ENCODE measurements around the gene TCF4.
A peak's percentile ranks its signal among the peaks of the same experiment; 100 is the strongest.

TCF4 gene

GRCh38 chr18:55346961-55347740, 240.8 kb downstream of the TCF4 start:
- no peak for DNase-seq (ENCODE audit: low read depth)

GRCh38 chr18:55346387-55346786, 241.6 kb downstream of the TCF4 start:
- no peak for DNase-seq (ENCODE audit: low read depth)

GRCh38 chr18:55345103-55345950, 242.7 kb downstream of the TCF4 start:
- no peak for DNase-seq (ENCODE audit: low read depth)

- DNase-seq (ENCODE audit: low read depth) = no peak
Measured at GRCh38 chr18:55343396-55344073, 244.5 kb downstream of the TCF4 start.

GRCh38 chr18:55340998-55341397, 247.0 kb downstream of the TCF4 start:
- DNase-seq (ENCODE audit: low read depth) = no peak

GRCh38 chr18:55339990-55340389, 248.0 kb downstream of the TCF4 start:
- no peak for DNase-seq (ENCODE audit: low read depth)

GRCh38 chr18:55338978-55339650, 248.9 kb downstream of the TCF4 start:
- no peak for DNase-seq (ENCODE audit: low read depth)

GRCh38 chr18:55337908-55338521, 250.0 kb downstream of the TCF4 start:
- no peak for DNase-seq (ENCODE audit: low read depth)

GRCh38 chr18:55337138-55337537, 250.9 kb downstream of the TCF4 start:
- DNase-seq (ENCODE audit: low read depth) = no peak

- DNase-seq (ENCODE audit: low read depth) = no peak
Measured at GRCh38 chr18:55336438-55337100, 251.4 kb downstream of the TCF4 start.

GRCh38 chr18:55334875-55335274, 253.1 kb downstream of the TCF4 start:
- DNase-seq (ENCODE audit: low read depth) = no peak

- DNase-seq (ENCODE audit: low read depth) = no peak
Measured at GRCh38 chr18:55331301-55331700, 256.7 kb downstream of the TCF4 start.

GRCh38 chr18:55328301-55328700, 259.7 kb downstream of the TCF4 start:
- DNase-seq (ENCODE audit: low read depth) = no peak

- DNase-seq (ENCODE audit: low read depth) = no peak
Measured at GRCh38 chr18:55327454-55327853, 260.5 kb downstream of the TCF4 start.

GRCh38 chr18:55326134-55326533, 261.9 kb downstream of the TCF4 start:
- no peak for DNase-seq (ENCODE audit: low read depth)

- DNase-seq (ENCODE audit: low read depth) = no peak
Measured at GRCh38 chr18:55324166-55324565, 263.8 kb downstream of the TCF4 start.

- no peak for DNase-seq (ENCODE audit: low read depth)
Measured at GRCh38 chr18:55323051-55323994, 264.7 kb downstream of the TCF4 start.

GRCh38 chr18:55322178-55322735, 265.7 kb downstream of the TCF4 start:
- DNase-seq (ENCODE audit: low read depth) = peak; percentile 94
